NCI-H2107 treated with DMSO at 0.1 percent for 48 hours (cell line): ENCODE measurements around the gene ZDHHC4.

Experiments
- DNase-seq: peaks from one replicate; lab custom pipeline; 2025; ENCODE audit not compliant: unreplicated experiment; lab: John Stamatoyannopoulos, UW

Gene ZDHHC4

GRCh38 chr7:6606866-6607583 is 29.8 kb downstream of the ZDHHC4 start:
- DNase-seq, result no peak

GRCh38 chr7:6607651-6608051 is 30.4 kb downstream of the ZDHHC4 start:
- DNase-seq, result no peak

- DNase-seq, result no peak
Observed at GRCh38 chr7:6608081-6608480, 30.8 kb downstream of the ZDHHC4 start.

- DNase-seq, result no peak
Observed at GRCh38 chr7:6608794-6609193, 31.5 kb downstream of the ZDHHC4 start.

- DNase-seq, result no peak
Observed at GRCh38 chr7:6612819-6613218, 35.6 kb downstream of the ZDHHC4 start.

- DNase-seq, result no peak
Observed at GRCh38 chr7:6613706-6614105, 36.5 kb downstream of the ZDHHC4 start.

DNA sequence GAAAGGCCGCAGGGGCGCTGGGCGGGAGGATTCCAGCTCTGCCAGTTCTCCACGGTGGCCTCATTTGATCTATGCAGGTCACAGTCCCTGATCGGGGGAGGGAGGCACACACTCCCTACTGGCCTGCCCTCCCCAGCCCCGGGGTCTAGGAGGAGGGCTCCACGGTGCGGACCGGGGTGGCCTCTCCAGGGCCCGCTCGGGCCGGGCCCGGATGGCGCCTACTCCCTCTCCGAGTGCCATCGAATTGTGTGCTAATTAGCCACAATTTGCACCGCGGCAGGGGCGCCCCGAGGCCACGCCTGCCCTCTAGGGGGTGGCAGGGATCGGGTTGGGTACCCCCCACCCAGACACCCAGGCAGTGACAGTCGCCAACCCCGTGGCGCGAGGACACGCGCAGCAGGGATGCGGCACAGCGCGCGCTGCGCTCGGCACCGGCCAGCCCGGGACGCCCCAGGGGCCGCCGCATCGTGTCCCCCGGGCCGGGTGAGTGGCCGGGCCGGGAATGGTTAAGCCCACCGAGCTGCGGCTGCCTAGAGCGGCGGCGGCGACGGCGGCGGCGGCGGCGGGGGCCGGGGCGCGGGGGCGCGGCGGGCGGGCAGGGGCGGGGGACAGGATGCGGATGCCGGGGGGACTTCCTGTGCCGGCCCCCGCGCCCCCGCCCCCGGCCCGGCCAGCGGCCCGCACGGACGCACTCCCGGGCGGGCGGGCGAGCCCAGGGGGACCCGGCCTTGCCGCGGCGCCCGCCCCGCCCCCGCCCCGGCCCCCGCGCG is 37.9 kb downstream of the ZDHHC4 start, which contains the start of gene ZNF853:
ZNF853 (plus strand) TSS at position 658 of the 770 bp plus-strand sequence. CDS start 565 bp downstream, outside the sequence.
- no peak for DNase-seq

DNA sequence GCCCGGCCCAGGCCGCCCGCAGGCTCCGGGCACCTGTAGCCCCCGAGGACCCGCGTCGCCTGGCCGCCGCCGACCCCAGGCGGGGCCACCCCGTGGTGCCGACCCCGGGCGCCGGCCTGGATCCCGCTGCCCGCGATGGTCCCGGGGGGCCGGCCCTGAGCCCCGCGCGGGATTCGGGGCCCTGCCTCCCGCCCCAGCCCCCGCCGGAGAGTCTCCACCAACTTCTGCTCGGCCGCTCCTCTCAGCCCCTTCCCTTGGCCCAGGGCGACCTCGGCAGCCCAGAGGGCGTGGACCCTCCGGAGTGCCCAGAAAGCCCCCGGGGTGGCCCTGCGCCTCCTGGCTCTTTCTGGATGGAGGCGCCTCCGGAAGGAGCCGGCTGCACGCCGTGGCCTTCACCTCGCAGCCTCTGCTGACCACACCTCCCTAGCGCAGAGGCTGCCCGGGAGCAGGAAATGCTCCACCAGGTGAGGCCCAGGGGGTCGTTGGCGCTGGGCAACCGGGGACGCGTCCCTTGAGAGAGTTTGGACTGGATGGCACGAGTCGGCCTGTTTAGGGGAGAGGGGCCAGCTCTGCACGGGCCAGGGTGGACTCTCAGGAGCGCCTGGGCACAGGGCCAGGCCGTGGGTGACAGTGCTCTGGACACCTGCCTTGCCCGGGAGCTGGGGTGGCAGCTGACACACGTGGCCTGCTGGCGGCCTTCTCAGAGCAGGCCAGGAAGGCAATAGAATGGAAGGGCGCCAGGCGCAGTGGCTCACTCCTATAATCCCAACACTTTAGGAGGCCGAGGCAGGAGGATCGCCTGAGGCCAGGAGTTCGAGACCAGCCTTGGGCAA is 38.7 kb downstream of the ZDHHC4 start:
- no peak for DNase-seq

- no peak for DNase-seq
Observed at GRCh38 chr7:6616854-6617643, 39.8 kb downstream of the ZDHHC4 start.

DNA sequence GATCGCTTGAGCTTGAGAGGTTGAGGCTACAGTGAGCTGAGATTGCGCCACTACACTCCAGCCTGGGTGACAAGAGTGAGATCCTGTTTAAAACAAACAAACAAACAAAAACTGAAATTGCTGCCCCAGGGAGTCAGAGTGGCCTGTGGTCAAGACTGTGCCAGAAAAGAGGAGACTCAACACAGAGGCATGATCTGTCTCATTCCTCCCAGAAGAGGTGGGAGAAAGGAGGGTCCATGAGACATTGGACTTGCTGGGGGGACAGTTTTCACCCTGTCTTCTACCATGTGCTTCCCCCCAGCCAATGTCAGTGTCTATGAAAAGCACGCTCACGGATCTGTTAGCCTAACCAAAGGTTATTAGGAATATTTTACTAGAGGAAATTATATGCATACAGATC is 41.4 kb downstream of the ZDHHC4 start:
- no peak for DNase-seq

- DNase-seq, result no peak
Observed at GRCh38 chr7:6619961-6620360, 42.7 kb downstream of the ZDHHC4 start.

DNA sequence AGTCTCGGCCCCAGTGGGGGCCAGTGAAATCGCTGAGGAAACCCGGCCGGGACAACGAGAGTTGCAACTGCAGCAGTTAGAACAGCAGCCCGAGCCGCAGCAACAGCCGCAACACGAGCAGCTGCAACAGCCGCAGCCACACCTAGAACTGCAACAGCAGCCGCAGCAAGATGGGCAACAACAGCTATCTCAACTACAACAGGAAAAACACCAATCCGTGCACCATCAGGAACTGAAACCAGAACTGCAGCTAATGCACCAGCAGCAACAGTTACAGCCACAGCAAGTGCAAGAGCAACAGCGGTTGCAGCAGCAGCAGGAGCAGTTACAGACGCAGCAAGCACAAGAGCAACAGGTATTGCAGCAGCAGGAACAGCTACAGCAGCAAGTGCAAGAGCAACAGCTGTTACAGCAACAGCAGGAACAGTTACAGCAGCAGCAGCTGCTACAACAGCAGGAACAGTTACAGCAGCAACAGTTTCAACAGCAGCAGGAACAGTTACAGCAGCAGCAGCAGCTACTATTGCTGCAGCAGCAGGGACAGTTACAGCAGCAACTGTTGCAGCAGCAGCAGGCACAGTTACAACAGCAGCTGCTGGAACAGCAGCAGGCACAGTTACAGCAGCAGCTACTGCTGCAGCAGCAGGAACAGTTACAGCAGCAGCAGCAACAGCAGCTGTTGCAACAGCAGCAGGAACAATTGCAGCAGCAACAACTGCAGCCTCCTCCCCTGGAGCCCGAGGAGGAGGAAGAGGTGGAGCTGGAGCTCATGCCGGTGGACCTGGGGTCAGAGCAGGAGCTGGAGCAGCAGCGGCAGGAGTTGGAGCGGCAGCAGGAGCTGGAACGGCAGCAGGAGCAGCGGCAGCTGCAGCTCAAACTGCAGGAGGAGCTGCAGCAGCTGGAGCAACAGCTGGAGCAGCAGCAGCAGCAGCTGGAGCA is 44.2 kb downstream of the ZDHHC4 start:
- no peak for DNase-seq

DNA sequence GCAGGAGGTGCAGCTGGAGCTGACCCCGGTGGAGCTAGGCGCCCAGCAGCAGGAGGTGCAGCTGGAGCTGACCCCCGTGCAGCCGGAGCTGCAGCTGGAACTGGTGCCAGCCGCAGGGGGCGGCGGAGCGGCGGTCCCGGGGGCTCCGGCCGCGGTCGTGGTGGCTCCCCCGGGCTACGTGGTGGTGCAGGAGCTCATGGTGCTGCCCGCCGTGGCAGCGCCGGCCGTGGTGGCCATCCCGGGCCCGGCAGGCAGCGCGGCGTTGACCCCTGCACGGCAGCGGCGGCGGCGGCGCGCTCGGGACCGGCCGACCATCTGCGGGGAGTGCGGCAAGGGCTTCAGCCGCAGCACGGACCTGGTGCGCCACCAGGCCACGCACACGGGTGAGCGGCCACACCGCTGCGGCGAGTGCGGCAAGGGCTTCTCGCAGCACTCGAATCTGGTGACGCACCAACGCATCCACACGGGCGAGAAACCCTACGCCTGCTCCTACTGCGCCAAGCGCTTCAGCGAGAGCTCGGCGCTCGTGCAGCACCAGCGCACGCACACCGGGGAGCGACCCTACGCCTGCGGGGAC is 45.0 kb downstream of the ZDHHC4 start:
- DNase-seq, result no peak

- no peak for DNase-seq
Observed at GRCh38 chr7:6623589-6624245, 46.5 kb downstream of the ZDHHC4 start.

GRCh38 chr7:6624246-6624611 is 47.0 kb downstream of the ZDHHC4 start:
- no peak for DNase-seq

DNA sequence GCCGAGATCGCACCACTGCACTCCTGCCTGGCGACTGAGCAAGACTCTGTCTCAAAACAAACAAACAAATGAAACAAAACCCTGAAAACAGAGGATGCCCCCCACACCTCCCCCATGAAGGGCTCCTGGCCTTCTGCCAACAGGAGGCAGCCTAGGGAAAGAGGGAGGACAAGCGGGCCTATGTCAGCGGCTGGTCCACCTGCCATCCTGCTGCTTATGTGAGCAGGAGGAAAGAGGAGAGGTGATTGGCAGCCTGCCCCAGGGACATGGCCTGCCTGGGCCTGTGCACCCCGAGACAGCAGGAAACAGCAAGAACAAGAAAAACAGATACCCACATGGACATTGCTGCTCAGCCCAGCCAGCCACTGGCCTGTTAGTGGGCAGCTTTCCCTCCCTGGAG is 50.8 kb downstream of the ZDHHC4 start:
- peak; percentile 18 for DNase-seq

DNA sequence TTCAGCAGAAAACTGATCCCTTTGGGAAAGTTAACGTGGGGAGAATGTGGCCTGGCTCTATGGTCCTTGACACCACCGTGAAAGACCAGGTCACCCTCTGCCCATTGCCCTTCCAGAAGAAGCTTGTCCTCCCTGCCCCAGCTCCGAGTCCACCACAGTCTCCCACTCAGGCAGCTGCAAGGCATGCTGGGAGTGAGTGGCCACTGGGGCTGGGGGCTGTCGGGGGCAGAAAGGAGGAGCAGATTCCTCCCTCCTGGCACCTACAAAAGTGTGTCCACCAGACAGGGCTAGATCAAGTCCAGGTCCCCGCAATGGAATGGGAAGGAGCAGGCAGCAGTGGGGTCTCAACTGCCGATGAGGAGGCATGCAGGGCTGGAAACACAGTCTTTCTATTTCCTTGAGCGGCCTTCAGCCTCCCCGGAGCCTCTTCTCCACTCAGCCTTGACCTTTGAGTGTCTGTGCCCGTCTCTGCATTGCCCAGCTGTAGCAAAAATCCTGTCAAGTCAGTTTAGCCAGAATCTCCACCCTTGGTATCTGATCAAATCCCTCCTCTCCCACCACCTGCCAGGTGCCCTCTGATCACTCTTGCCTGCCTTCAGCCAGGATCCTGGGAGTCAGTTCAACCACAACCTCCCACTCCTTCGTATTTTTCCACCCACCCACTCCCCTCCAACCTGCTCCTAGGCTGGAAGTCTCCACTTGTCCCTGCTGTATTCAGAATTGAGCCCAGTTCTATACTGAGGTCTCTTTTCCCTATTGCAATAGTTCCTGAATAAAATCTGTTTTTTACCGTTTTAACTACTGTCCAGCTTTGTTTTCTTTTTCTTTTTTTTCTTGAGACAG is 53.0 kb downstream of the ZDHHC4 start:
- no peak for DNase-seq

- DNase-seq, result no peak
Observed at GRCh38 chr7:6631605-6632004, 54.4 kb downstream of the ZDHHC4 start.
